ENCODE results near the gene REC8. TPM values are rescaled to one million over a fixed set of nuclear protein-coding genes. Genes with fewer than 3 reads are reported as not detected.

Gene REC8
- total and polyA plus RNA-seq, 10 of the 15 experiments (the other 5 are each of a cell fraction or from before 2014, with no cell fraction given): 4.2 to 76.9 (median 29.1) TPM

DNA sequence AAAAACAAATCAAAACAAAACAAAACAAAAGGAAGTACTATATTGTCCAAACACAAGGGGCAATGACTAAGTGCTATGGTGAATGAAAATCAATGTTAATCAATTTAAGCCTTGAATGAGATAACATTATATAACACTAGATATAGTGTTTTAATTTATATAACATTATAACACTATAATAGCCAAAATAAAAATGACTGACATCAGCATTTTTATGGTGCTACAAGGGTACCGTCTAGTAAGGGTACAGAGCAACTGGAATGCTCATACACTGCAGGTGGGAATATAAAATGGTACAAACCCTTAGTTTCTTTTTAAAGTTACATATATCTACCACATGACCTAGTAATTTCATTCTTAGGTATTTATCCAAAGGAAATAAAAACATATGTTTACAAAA, 54.6 kb downstream of the REC8 start (continued):
- TF ChIP-seq STAT3 (IDR thresholded peaks at IDR 0.05; ENCODE audit: low read depth, low read length): no peak
- TF ChIP-seq CREB1 (IDR thresholded peaks at IDR 0.05; ENCODE audit: low read depth): no peak
- TF ChIP-seq WRNIP1 (IDR thresholded peaks at IDR 0.05; ENCODE audit: borderline replicate concordance, low read depth, low read length): no peak
- TF ChIP-seq SMAD1 (IDR thresholded peaks at IDR 0.05; ENCODE audit: low read depth, partially characterized antibody): no peak
- no peak for TF ChIP-seq IRF5 (IDR thresholded peaks at IDR 0.05; ENCODE audit: borderline replicate concordance)
- TF ChIP-seq JUNB (IDR thresholded peaks at IDR 0.05): no peak
- TF ChIP-seq ZNF217 (IDR thresholded peaks at IDR 0.05): no peak
- TF ChIP-seq MEF2B (IDR thresholded peaks at IDR 0.05; ENCODE audit: partially characterized antibody, poor library complexity, severe bottlenecking): no peak

DNA sequence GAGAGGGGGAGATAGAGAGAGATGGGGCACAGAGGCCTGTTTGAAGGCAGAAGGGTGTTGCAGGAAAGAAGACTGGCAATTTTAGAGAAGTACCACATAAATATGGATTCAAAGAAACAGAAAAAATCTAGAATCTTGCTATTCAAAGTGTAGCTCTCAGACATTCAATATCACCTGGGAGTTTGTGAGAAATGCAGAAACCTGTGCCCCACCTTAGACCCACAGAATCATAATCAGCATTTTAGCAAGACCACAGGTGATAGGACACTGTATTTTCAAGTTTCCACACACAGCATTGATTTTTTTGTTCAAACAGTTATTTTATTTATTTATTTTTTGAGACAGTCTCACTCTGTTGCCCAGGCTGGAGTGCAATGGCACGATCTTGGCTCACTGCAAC, 57.0 kb downstream of the REC8 start:
- FAIRE-seq (no peak), ATAC-seq (no peak), DNase-seq (ENCODE audit: low read depth, low spot score) (no peak)
- ChIA-PET CTCF (interaction anchor here (0.6 to 2.7 kb wide), 8 partner anchors 9 to 221 kb away, joined by 3 to 14 read pairs (median 4); partner anchors contain the start of genes CIDEB, MDP1 and TINF2), RAD21 (ENCODE audit: unreplicated experiment) (interaction anchor here (2.2 kb wide), 1 partner anchor 13 kb away, joined by 9 read pairs; the partner anchor contains the start of gene MDP1), SMC1A (ENCODE audit: uncharacterized antibody, unreplicated experiment) (interaction anchor here (0.7 to 1.8 kb wide), 4 partner anchors 9 to 583 kb away, joined by 3 to 6 read pairs (median 4); no protein-coding TSS in a partner anchor), POLR2A (interaction anchor here (0.6 to 1.3 kb wide), 6 partner anchors 9 to 56 kb away, joined by 3 to 5 read pairs (median 4); partner anchors contain the start of genes MDP1, TGM1 and TINF2)
- Histone ChIP-seq H3K27me3 (replicated peaks in 1 of 2; ENCODE audit: control insufficient read depth in 2 of 2, insufficient read depth in 2 of 2, low read length in 1 of 2) (no peaks in the 10 kb centered on the region), H3K9me3 (replicated peaks; ENCODE audit: control insufficient read depth, insufficient read depth, low read length) (no peaks in the 10 kb centered on the region), H3K79me2 (ENCODE audit: control insufficient read depth, insufficient read depth, low read length) (peaks cover 32% of the 10 kb centered on the region), H3K27ac (ENCODE audit: control insufficient read depth, insufficient read depth) (no peak overlapping the region), H3K36me3 (ENCODE audit: control insufficient read depth in 2 of 2, insufficient read depth in 2 of 2, low read length in 1 of 2) (no peaks in the 10 kb centered on the region; a peak in 1 of 4 replicates), H3K4me1 (ENCODE audit: control insufficient read depth, insufficient read depth, low read length) (peaks cover 11% of the 10 kb centered on the region), H3K4me3 (no peak overlapping the region), H4K20me1 (ENCODE audit: control insufficient read depth, insufficient read depth) (no peaks in the 10 kb centered on the region), H3K4me2 (ENCODE audit: control insufficient read depth, insufficient read depth) (no peak overlapping the region), H2AFZ (ENCODE audit: control insufficient read depth, low read depth, low read length) (no peak overlapping the region), H3K9ac (ENCODE audit: control insufficient read depth, insufficient read depth, low read length) (no peak overlapping the region)
- 0% methylated on average over 1 of the region's 1 CpG for WGBS (ENCODE audit: insufficient coverage, insufficient replicate concordance, low lambda C conversion rate, missing lambda C conversion rate)
- no TSS peak for BruUV-seq (replicated peaks)
- intact Hi-C loops (cut with micrococcal nuclease; ENCODE audit: unreplicated experiment): no loop called here
- no peak for TF ChIP-seq SIN3A (IDR thresholded peaks at IDR 0.05; ENCODE audit: low read depth, low read length)
- no peak for TF ChIP-seq ATF3 (IDR thresholded peaks at IDR 0.05; ENCODE audit: borderline replicate concordance, extremely low read depth, low read depth, low read length)
- no peak for TF ChIP-seq RB1 (IDR thresholded peaks at IDR 0.05; ENCODE audit: borderline replicate concordance)
- TF ChIP-seq ZNF687 (IDR thresholded peaks at IDR 0.05): no peak
- no peak for TF ChIP-seq MLLT1 (IDR thresholded peaks at IDR 0.05)
- no peak for TF ChIP-seq PML (IDR thresholded peaks at IDR 0.05; ENCODE audit: low read length)
- in situ Hi-C loops (cut with MboI): no loop called here
